ENCODE results near the gene AKAP13.
"Not testable (repeated sequence)": the region's sequence is repeated elsewhere in the genome, so short reads cannot be mapped to it uniquely, and the experiment has no call there.

Gene AKAP13

GRCh38 chr15:85350395-85350794 lies 30.0 kb upstream of the AKAP13 start:
- Histone ChIP-seq H3K9me3 (replicated peaks in 1 of 11) (peaks cover 0 to 12% (median 0%) of the 10 kb centered on the region in 11 experiments; a peak in 7 of 22 replicates), H3K4me3 (no peak overlapping the region), H3K9ac (no peak overlapping the region), H3K4me2 (no peak overlapping the region), H4K20me1 (no peaks in the 10 kb centered on the region), H3K36me3 (no peaks in the 10 kb centered on the region), H3K27ac (no peak overlapping the region), H3K27me3 (no peaks in the 10 kb centered on the region), H3K4me1 (peaks cover 0 to 4% (median 0%) of the 10 kb centered on the region in 10 experiments; a peak in 2 of 20 replicates)
- TF ChIP-seq Cebpa-rat (IDR thresholded peaks at IDR 0.05), result no peak

DNA sequence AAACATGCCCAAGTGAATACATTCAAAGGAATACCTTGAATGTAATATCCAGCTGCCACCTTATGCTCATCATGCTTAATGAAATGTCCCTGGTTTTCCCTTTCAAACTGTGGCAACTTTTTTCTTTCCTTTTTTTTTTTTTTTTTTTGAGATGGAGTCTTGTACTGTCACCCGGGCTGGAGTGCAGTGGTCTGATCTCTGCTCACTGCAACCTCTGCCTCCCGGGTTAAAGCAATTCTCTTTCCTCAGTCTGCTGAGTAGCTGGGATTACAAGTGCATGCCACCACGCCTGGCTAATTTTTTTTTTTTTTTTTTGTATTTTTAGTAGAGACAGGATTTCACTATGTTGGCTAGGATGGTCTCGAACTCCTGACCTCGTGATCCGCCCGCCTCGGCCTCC lies 28.9 kb upstream of the AKAP13 start:
- not testable (repeated sequence) for H3K4me2 ChIP-seq, H3K36me3 ChIP-seq, H3K27ac ChIP-seq, H3K4me3 ChIP-seq, H3K4me1 ChIP-seq, H4K20me1 ChIP-seq, H3K27me3 ChIP-seq, H3K9ac ChIP-seq
- H3K9me3 ChIP-seq (replicated peaks in 1 of 11), result peaks cover 0 to 12% (median 0%) of the 10 kb centered on the region in 11 experiments; a peak in 7 of 22 replicates

- Histone ChIP-seq H3K27me3 (no peaks in the 10 kb centered on the region), H3K9me3 (replicated peaks in 1 of 11) (peaks cover 0 to 12% (median 0%) of the 10 kb centered on the region in 11 experiments; a peak in 7 of 22 replicates), H4K20me1 (no peaks in the 10 kb centered on the region), H3K4me2 (no peak overlapping the region), H3K36me3 (no peaks in the 10 kb centered on the region), H3K4me3 (no peak overlapping the region), H3K4me1 (peaks cover 0 to 4% (median 0%) of the 10 kb centered on the region in 10 experiments; a peak in 2 of 20 replicates), H3K27ac (no peak overlapping the region), H3K9ac (no peak overlapping the region)
- no peak for TF ChIP-seq Cebpa-rat (IDR thresholded peaks at IDR 0.05)
Observed at GRCh38 chr15:85351965-85352364, 28.4 kb upstream of the AKAP13 start.

GRCh38 chr15:85353516-85353915 lies 26.9 kb upstream of the AKAP13 start:
- Histone ChIP-seq H3K9me3 (replicated peaks in 1 of 11) (peaks cover 0 to 12% (median 0%) of the 10 kb centered on the region in 11 experiments; a peak in 7 of 22 replicates), H3K9ac (no peak overlapping the region), H4K20me1 (peaks cover 0 to 4% (median 0%) of the 10 kb centered on the region in 11 experiments; a peak in 1 of 22 replicates), H3K4me2 (no peak overlapping the region), H3K4me1 (peaks cover 0 to 17% (median 12%) of the 10 kb centered on the region in 10 experiments; a peak in 13 of 20 replicates), H3K27ac (no peak overlapping the region), H3K27me3 (no peaks in the 10 kb centered on the region), H3K36me3 (no peaks in the 10 kb centered on the region), H3K4me3 (no peak overlapping the region)
- no peak for TF ChIP-seq Cebpa-rat (IDR thresholded peaks at IDR 0.05)

- Histone ChIP-seq H3K9me3 (replicated peaks in 1 of 11) (peaks cover 0 to 12% (median 0%) of the 10 kb centered on the region in 11 experiments; a peak in 7 of 22 replicates), H3K27me3 (no peaks in the 10 kb centered on the region)
Observed at GRCh38 chr15:85354461-85354860, 25.9 kb upstream of the AKAP13 start.

GRCh38 chr15:85354948-85355347 lies 25.5 kb upstream of the AKAP13 start:
- Histone ChIP-seq H3K9ac (no peak overlapping the region), H3K27ac (no peak overlapping the region), H3K4me1 (peaks cover 0 to 22% (median 13%) of the 10 kb centered on the region in 10 experiments; a peak in 13 of 20 replicates), H3K27me3 (no peaks in the 10 kb centered on the region), H4K20me1 (peaks cover 0 to 4% (median 0%) of the 10 kb centered on the region in 11 experiments; a peak in 1 of 22 replicates), H3K9me3 (replicated peaks in 1 of 11) (peaks cover 0 to 12% (median 0%) of the 10 kb centered on the region in 11 experiments; a peak in 7 of 22 replicates), H3K36me3 (no peaks in the 10 kb centered on the region), H3K4me3 (no peak overlapping the region), H3K4me2 (no peak overlapping the region; a peak in 1 of 22 replicates)
- no peak for TF ChIP-seq Cebpa-rat (IDR thresholded peaks at IDR 0.05)

More at GRCh38 chr15:85354461-85354860, 25.9 kb upstream of the AKAP13 start:
- no peak overlapping the region for H3K4me3 ChIP-seq
- H4K20me1 ChIP-seq, result peaks cover 0 to 4% (median 0%) of the 10 kb centered on the region in 11 experiments; a peak in 1 of 22 replicates
- no peak overlapping the region for H3K27ac ChIP-seq
- no peak for TF ChIP-seq Cebpa-rat (IDR thresholded peaks at IDR 0.05)
- H3K36me3 ChIP-seq, result no peaks in the 10 kb centered on the region
- no peak overlapping the region for H3K9ac ChIP-seq
- H3K4me1 ChIP-seq, result peaks cover 0 to 22% (median 13%) of the 10 kb centered on the region in 10 experiments; a peak in 13 of 20 replicates
- H3K4me2 ChIP-seq, result no peak overlapping the region; a peak in 1 of 22 replicates

- H3K27ac ChIP-seq, result no peak overlapping the region
- TF ChIP-seq Cebpa-rat (IDR thresholded peaks at IDR 0.05), result no peak
- no peak overlapping the region for H3K9ac ChIP-seq
- H3K4me3 ChIP-seq, result no peak overlapping the region
- peaks cover 0 to 12% (median 0%) of the 10 kb centered on the region in 11 experiments; a peak in 7 of 22 replicates for H3K9me3 ChIP-seq (replicated peaks in 1 of 11)
- peaks cover 0 to 4% (median 0%) of the 10 kb centered on the region in 11 experiments; a peak in 1 of 22 replicates for H4K20me1 ChIP-seq
- no peak overlapping the region for H3K4me2 ChIP-seq
- H3K36me3 ChIP-seq, result no peaks in the 10 kb centered on the region
- peaks cover 0 to 22% (median 13%) of the 10 kb centered on the region in 10 experiments; a peak in 13 of 20 replicates for H3K4me1 ChIP-seq
- no peaks in the 10 kb centered on the region for H3K27me3 ChIP-seq
Observed at GRCh38 chr15:85356276-85356675, 24.1 kb upstream of the AKAP13 start.

DNA sequence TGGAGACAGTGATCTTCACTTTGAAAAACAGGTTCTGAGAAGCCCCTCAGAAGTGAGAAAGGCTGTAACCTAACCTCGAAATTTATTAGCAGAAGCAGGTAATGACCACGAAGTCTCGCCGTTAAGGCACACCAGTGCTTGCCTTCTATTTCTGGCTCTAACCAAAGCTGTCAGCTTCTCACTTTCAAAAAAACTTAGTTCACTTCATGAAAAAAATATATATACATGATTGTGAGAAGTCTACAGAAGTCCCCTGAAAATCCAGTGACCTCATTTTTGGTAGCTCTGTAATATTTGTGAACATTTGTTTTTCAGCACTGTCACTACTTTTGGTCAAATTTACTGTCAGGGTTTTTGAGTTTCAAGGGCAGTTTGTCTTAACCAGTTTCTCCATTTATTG lies 19.1 kb upstream of the AKAP13 start:
- Histone ChIP-seq H3K36me3 (no peaks in the 10 kb centered on the region), H3K4me3 (no peak overlapping the region), H3K9me3 (replicated peaks in 1 of 11) (no peaks in the 10 kb centered on the region), H3K27ac (no peak overlapping the region), H3K4me1 (peaks cover 0 to 19% (median 13%) of the 10 kb centered on the region in 10 experiments; a peak in 12 of 20 replicates), H4K20me1 (peaks cover 0 to 4% (median 0%) of the 10 kb centered on the region in 11 experiments; a peak in 1 of 22 replicates), H3K4me2 (no peak overlapping the region), H3K27me3 (no peaks in the 10 kb centered on the region), H3K9ac (no peak overlapping the region)
- TF ChIP-seq Cebpa-rat (IDR thresholded peaks at IDR 0.05), result no peak

GRCh38 chr15:85362436-85363081 lies 17.8 kb upstream of the AKAP13 start:
- peaks cover 0 to 4% (median 0%) of the 10 kb centered on the region in 11 experiments; a peak in 1 of 22 replicates for H4K20me1 ChIP-seq
- no peaks in the 10 kb centered on the region for H3K27me3 ChIP-seq
- H3K36me3 ChIP-seq, result no peaks in the 10 kb centered on the region
- peaks cover 0 to 6% (median 0%) of the 10 kb centered on the region in 11 experiments; a peak in 1 of 22 replicates for H3K9me3 ChIP-seq (replicated peaks in 1 of 11)
- H3K4me2 ChIP-seq, result no peak overlapping the region
- no peak for TF ChIP-seq Cebpa-rat (IDR thresholded peaks at IDR 0.05)
- peaks cover 2 to 15% (median 9%) of the 10 kb centered on the region in 10 experiments; a peak in 16 of 20 replicates for H3K4me1 ChIP-seq
- no peak overlapping the region for H3K27ac ChIP-seq
- H3K4me3 ChIP-seq, result no peak overlapping the region
- H3K9ac ChIP-seq, result no peak overlapping the region

Data from BLaER1 treated with 17β-estradiol and CSF1 and Interleukin-3, amounts not matched to agents 10 nM and 100 nM (cell line).